HG03432 (cell line): Measurements from ENCODE around the gene CMTM3.
A peak's percentile ranks its signal among the peaks of the same experiment; 100 is the strongest.
"Not testable (repeated sequence)": the region's sequence is repeated elsewhere in the genome, so short reads cannot be mapped to it uniquely, and the experiment has no call there.

ENCODE experiments used
- ATAC-seq: cut with Tn5 transposase; IDR thresholded peaks from one replicate; pipeline ENCODE4 v1.9.1; 2021; ENCODE audit warnings: mild to moderate bottlenecking, moderate library complexity; ENCODE audit not compliant: unreplicated experiment

Gene CMTM3

GRCh38 chr16:66630561-66631260 is 26.2 kb downstream of the CMTM3 start:
- ATAC-seq, result not testable (repeated sequence)

GRCh38 chr16:66631558-66631957 is 27.1 kb downstream of the CMTM3 start:
- not testable (repeated sequence) for ATAC-seq

GRCh38 chr16:66634527-66635196 is 30.2 kb downstream of the CMTM3 start:
- ATAC-seq, result no peak

DNA sequence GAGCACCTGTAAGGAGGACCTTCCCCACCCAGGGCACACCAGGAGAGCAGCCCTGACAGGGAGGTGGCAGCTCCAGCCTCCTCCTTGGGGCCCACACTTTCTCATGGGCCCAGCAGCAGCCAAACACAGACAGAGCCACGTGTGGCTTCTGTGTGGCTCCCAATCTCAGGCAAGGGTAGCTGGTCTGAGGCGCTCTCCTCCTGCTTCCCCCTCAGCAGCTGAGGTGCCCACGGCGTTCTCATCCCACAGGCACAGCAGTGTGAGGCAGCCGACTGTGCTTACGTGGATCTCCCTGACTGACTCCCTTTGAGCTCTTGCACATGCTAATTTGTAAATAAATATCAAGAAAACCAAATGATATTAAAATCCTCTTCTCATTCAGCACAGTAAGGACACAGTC is 30.9 kb downstream of the CMTM3 start:
- no peak for ATAC-seq

- ATAC-seq, result no peak
These were observed 31.7 kb downstream of the CMTM3 start for GRCh38 chr16:66636199-66636598.

DNA sequence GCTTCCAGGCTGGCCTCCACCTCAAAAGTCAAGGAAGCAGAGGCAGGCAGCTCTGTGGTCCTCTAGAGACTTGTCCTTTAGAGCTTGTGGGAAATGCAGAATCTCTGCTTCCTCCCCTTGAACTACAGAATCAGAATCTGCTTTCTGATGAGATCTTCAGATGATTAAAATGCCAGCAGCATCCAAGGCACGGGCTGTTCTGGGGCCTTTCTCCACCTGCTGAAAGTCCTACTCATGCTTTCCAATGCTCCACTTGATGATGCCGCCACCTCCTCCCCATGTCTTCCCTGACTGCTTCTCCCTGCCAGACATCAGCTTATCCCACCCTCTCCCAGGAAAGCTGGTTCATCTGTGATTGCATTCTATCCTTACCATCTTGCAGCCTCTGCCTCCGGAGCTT is 33.3 kb downstream of the CMTM3 start:
- ATAC-seq, result no peak

DNA sequence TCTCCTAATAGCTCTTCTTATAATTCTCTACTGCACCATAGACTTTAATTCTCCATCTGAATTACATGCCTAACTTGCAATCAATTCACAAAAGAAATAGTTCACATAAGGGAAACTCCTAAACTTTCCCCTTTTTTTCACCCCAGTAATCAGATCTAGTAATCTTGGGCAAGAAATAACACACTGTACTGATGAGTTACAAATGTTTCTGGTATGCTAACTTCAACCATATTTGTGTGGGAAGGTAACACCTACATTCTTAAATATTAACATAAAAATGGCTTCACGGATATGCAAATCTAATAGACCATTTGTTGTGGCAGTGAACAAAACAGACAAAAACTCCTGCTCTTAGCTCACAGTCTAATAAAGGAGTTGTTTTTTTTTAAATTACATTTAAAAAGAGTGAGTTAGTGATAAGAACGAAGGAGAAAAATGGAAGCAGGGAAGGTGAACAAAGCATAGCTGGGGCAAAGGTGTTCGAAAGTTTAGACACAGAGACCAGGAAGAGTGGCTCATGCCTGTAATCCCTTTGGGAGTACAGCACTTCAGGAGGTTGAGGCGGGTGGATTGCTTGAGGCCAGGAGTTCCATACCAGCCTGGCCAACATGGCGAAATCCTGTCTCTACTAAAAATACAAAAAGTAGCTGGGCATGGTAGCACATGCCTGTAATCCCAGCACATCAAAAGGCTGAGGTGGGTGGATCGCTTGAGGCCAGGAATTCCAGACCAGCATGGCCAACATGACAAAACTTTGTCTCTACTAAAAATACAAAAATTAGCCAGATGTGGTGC is 34.8 kb downstream of the CMTM3 start:
- ATAC-seq, result no peak

DNA sequence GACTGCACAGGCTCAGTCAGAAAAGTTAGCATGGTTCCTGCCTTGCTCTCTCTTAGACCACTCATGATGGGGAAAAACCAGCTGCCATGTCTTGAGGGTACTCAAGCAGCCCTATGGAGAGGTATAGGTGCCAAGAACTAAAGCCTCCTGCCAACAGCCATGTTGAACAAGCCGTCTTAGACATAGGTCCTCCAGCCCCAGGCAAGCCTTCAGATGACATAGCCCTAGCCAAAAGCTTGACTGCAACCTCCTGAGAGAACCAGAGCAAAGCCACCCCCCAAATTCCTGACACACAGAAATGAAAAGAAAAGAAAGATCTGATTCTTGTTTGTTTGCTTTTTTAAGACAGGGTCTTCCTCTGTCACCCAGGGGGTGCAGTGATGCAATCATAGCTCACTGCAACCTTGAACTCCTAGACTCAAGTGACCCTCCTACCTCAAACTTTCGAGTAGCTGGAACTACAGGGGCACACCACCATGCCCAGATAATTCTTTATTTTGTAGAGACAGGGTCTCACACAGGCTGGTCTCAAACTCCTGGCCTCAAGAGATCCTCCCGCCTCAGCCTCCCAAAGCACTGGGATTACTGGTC is 36.3 kb downstream of the CMTM3 start:
- no peak for ATAC-seq

GRCh38 chr16:66641387-66641786 is 36.9 kb downstream of the CMTM3 start:
- no peak for ATAC-seq

DNA sequence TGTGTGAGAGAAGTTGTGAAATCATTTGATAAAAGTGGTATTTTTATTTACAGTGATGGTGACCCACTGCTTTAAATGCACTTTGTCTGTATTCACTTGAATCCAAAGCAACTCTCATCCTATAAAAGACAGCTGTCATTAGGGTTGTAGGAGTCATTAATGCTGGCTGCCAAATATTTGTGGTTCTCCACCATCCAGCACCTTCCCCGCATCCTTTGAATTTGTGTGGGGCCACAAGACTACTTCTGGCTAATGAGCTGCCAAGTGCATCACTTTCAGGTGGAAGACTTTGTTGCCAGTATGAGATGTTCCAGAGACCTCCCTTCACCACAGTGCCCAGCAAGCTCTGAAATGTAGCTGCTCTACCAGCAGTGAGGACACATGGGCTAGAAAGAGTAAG is 43.4 kb downstream of the CMTM3 start:
- ATAC-seq, result no peak

GRCh38 chr16:66649167-66649566 is 44.7 kb downstream of the CMTM3 start:
- ATAC-seq, result no peak

GRCh38 chr16:66649636-66650205 is 45.2 kb downstream of the CMTM3 start:
- no peak for ATAC-seq

- peak; percentile 93 for ATAC-seq
These were observed 46.4 kb downstream of the CMTM3 start for GRCh38 chr16:66650707-66651473.

GRCh38 chr16:66651474-66651765 is 46.9 kb downstream of the CMTM3 start:
- no peak for ATAC-seq

GRCh38 chr16:66651965-66652364 is 47.5 kb downstream of the CMTM3 start:
- ATAC-seq, result no peak

- no peak for ATAC-seq
These were observed 48.3 kb downstream of the CMTM3 start for GRCh38 chr16:66652661-66653360.

GRCh38 chr16:66653581-66654350 is 49.3 kb downstream of the CMTM3 start:
- ATAC-seq, result no peak

DNA sequence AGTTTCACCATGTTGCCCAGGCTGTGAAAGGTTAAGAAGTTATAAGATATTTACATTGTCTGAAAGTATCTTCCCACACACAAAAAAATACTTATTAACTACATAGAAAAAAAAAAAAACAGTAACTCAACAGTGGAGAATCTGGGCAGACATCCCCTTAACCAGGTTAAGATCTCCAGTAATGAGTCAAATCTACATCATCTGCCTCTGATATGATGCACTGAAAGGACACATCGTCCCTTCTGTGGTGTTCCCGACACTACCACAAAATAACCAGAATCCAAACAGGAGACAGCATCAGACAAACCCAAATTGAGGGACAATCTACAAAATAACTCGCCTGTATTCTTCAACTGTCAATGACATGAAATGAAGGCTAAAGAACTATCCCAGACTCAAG is 52.0 kb downstream of the CMTM3 start:
- ATAC-seq, result no peak

GRCh38 chr16:66658143-66658859 is 53.8 kb downstream of the CMTM3 start:
- ATAC-seq, result no peak
